Gastrocnemius medialis (tissue), 4 donors: Measurements from ENCODE around the gene LMO1. TPM values are rescaled to one million over a fixed set of nuclear protein-coding genes. Genes with fewer than 3 reads are reported as not detected.

ENCODE experiments used
- ATAC-seq, 2 donors: fragments of 150-250 bp; one replicate each; pipeline ENCODE4 v1.9.1; 2016
- DNase-seq, 2 donors: peaks; one replicate each; pipeline ENCODE4 v3.0.0-alpha.2; 2019
- H3K27ac ChIP-seq, 4 donors: fragments of 200-600 bp; sonication (generic); 1 replicate in 1 of 4; 2 replicates in 3 of 4; pipeline ENCODE4 v1.5.1; 2016 to 2018; ENCODE audit warnings: mild to moderate bottlenecking in 2 of 4, moderate library complexity in 1 of 4
- H3K27me3 ChIP-seq, 3 donors: fragments of 200-600 bp; sonication (generic) in 2 of 3; 1 replicate in 1 of 3; 2 replicates in 2 of 3; pipeline versions ENCODE4 v1.5.1 to v1.6.0; 2016 to 2019; ENCODE audit warnings: mild to moderate bottlenecking in 1 of 3, moderate library complexity in 1 of 3
- H3K36me3 ChIP-seq, 2 donors: fragments of 200-600 bp; sonication (generic) in 1 of 2; one replicate each; pipeline ENCODE4 v1.5.1; 2017 to 2018
- H3K4me1 ChIP-seq, 2 donors: fragments of 200-600 bp; sonication (generic) in 1 of 2; one replicate each; pipeline ENCODE4 v1.5.1; 2016 to 2017; ENCODE audit warnings: mild to moderate bottlenecking in 2 of 2
- H3K4me3 ChIP-seq, 4 donors: fragments of 200-600 bp; sonication (generic) in 3 of 4; 1 replicate in 1 of 4; 2 replicates in 3 of 4; pipeline ENCODE4 v1.5.1; 2016 to 2019; ENCODE audit warnings: mild to moderate bottlenecking in 2 of 4
- H3K9me3 ChIP-seq, 3 donors: fragments of 200-600 bp; sonication (generic) in 2 of 3; 1 replicate in 1 of 3; 2 replicates in 2 of 3; pipeline ENCODE4 v1.5.1; 2016 to 2019
- POLR2A ChIP-seq, 2 donors: fragments of 450-650 bp; IDR thresholded peaks; one replicate each; pipeline ENCODE4 v1.6.1; 2017; ENCODE audit warnings: antibody characterized with exemption in 2 of 2, mild to moderate bottlenecking in 2 of 2, moderate library complexity in 2 of 2
- in situ Hi-C, 4 donors: fragments of 200-750 bp; cut with MboI; loops; one replicate each; pipeline versions ENCODE4 v1.15.0 to v1.8.0; 2017; ENCODE audit warnings: low sequenced_read_pairs in 4 of 4
- intact Hi-C: fragments of 100-400 bp; cut with DNase I; formaldehyde crosslinking; loops from one replicate; pipeline ENCODE4 v1.15.1; 2023; ENCODE audit warnings: low total_unique reads
- total RNA-seq, 4 donors: library from RNA; depleted of rRNA; stranded (reverse); fragments of >200 nt; gene quantifications; one replicate each; pipeline versions ENCODE4 v1.1.0 to v1.2.3, GENCODE V29; 2016
- TF ChIP-seq, protein P1 (sequence below), 5 experiments: fragments of 450-650 bp in 3 of 5; fragments of 200-600 bp in 2 of 5; sonication (generic) in 2 of 5; IDR thresholded peaks in 4 of 5; conservative IDR thresholded peaks in 1 of 5; 1 replicate in 4 of 5; 2 replicates in 1 of 5; pipeline ENCODE4 v1.5.1; 2016 to 2019; ENCODE audit warnings: antibody characterized with exemption in 5 of 5, mild to moderate bottlenecking in 3 of 5, moderate library complexity in 3 of 5

The LMO1 gene
- total RNA-seq, 4 donors from 2014 or later = 2.2 to 7.0 (median 2.5) TPM

- Histone ChIP-seq H3K4me3 (no peak overlapping the region), H3K36me3 (no peaks in the 10 kb centered on the region), H3K9me3 (no peaks in the 10 kb centered on the region), H3K27me3 (peaks cover 10 to 13% (median 12%) of the 10 kb centered on the region in 3 donors), H3K27ac (no peak overlapping the region), H3K4me1 (no peaks in the 10 kb centered on the region)
- no peak for DNase-seq
- no peak for ATAC-seq
- intact Hi-C loops = no loop called here
- in situ Hi-C loops = no loop called here
- TF ChIP-seq POLR2A (IDR thresholded peaks at IDR 0.05) = no peak
- TF ChIP-seq, protein P1, sequence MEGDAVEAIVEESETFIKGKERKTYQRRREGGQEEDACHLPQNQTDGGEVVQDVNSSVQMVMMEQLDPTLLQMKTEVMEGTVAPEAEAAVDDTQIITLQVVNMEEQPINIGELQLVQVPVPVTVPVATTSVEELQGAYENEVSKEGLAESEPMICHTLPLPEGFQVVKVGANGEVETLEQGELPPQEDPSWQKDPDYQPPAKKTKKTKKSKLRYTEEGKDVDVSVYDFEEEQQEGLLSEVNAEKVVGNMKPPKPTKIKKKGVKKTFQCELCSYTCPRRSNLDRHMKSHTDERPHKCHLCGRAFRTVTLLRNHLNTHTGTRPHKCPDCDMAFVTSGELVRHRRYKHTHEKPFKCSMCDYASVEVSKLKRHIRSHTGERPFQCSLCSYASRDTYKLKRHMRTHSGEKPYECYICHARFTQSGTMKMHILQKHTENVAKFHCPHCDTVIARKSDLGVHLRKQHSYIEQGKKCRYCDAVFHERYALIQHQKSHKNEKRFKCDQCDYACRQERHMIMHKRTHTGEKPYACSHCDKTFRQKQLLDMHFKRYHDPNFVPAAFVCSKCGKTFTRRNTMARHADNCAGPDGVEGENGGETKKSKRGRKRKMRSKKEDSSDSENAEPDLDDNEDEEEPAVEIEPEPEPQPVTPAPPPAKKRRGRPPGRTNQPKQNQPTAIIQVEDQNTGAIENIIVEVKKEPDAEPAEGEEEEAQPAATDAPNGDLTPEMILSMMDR (IDR thresholded peaks at IDR 0.05 in 4 of 5, conservative IDR thresholded peaks at IDR 0.05 in 1 of 5) = no peak
These were observed 60.3 kb downstream of the LMO1 start for GRCh38 chr11:8203414-8203715.

GRCh38 chr11:8202516-8203413, 60.9 kb downstream of the LMO1 start:
- peaks cover 9 to 12% (median 12%) of the 10 kb centered on the region in 3 donors for H3K27me3 ChIP-seq
- H3K36me3 ChIP-seq = no peaks in the 10 kb centered on the region
- no peaks in the 10 kb centered on the region for H3K4me1 ChIP-seq
- intact Hi-C loops (no loop called here), in situ Hi-C loops (no loop called here)
- TF ChIP-seq, protein P1 (IDR thresholded peaks at IDR 0.05 in 4 of 5, conservative IDR thresholded peaks at IDR 0.05 in 1 of 5) = no peak
- TF ChIP-seq POLR2A (IDR thresholded peaks at IDR 0.05) = no peak
- no peaks in the 10 kb centered on the region for H3K9me3 ChIP-seq
- DNase-seq (no peak), ATAC-seq (no peak)
- H3K27ac ChIP-seq = no peak overlapping the region
- no peak overlapping the region for H3K4me3 ChIP-seq

DNA sequence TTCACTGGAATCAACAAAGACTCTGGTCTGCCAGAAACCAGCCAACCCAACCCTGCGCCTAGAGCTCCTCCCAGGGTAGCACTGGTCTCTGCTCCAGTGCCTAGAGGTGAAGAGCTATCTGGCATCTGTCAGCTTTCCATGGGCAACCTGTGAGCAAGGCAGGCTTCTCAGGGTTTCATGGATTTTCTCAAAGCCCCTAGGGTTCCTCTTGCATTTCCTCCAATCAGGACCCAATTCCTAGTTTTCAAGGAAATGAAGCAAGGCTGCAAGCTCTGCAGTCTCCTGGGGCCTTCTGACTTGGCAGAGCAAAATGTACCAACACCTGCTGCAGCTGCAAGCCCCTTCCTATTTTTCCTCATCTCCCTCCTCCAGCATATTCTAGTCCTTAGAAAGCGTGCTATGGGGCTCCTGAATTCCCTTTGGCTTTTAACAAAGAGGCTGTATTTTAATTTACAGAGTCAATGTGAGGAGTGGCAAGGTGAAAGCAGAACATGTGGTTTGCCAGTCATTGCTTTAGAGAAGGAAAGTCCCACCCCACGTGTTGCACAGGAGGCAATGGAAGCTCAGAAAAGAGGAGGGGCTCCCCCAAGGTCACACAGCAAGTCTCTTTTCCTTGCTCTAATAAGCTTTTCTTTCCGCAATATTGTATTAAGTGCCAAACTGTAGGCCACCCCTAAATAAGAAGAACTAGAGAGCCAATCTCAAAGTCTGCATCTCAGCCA, 61.9 kb downstream of the LMO1 start:
- ATAC-seq = no peak
- H3K9me3 ChIP-seq = no peaks in the 10 kb centered on the region
- intact Hi-C loops (no loop called here), in situ Hi-C loops (no loop called here)
- H3K27me3 ChIP-seq = peaks cover 0 to 6% (median 2%) of the 10 kb centered on the region in 3 donors
- DNase-seq = no peak
- no peaks in the 10 kb centered on the region for H3K4me1 ChIP-seq
- H3K36me3 ChIP-seq = no peaks in the 10 kb centered on the region
- H3K27ac ChIP-seq = no peak overlapping the region
- TF ChIP-seq, protein P1 (IDR thresholded peaks at IDR 0.05 in 4 of 5, conservative IDR thresholded peaks at IDR 0.05 in 1 of 5) = no peak
- no peak overlapping the region for H3K4me3 ChIP-seq

DNA sequence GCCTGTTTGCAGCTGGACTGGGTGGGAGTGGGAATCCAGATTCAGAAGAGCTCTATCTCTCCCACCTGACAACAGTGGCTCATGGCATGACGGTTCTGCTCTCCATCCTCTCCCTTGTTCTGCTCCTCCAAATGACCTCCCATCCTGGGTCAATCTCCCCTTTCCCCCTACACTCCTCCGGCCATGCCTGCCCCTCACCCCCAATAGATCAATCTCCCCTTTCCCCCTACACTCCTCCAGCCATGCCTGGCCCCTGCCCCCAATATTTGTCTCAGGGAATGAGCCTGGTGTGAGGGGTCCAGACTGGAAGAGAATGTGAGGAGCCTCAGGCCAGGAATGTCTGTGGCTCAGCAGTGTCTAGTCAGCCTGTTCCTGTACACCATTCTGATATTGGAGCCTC, 64.0 kb downstream of the LMO1 start:
- ATAC-seq (no peak), DNase-seq (no peak)
- intact Hi-C loops (no loop called here), in situ Hi-C loops (no loop called here)
- Histone ChIP-seq H3K4me3 (no peak overlapping the region), H3K9me3 (no peaks in the 10 kb centered on the region), H3K4me1 (no peaks in the 10 kb centered on the region), H3K27ac (no peak overlapping the region), H3K27me3 (no peaks in the 10 kb centered on the region), H3K36me3 (no peaks in the 10 kb centered on the region)
- TF ChIP-seq, protein P1 (IDR thresholded peaks at IDR 0.05 in 4 of 5, conservative IDR thresholded peaks at IDR 0.05 in 1 of 5) = no peak
- no peak for TF ChIP-seq POLR2A (IDR thresholded peaks at IDR 0.05)
